Activated CD4-positive, alpha-beta T cell treated with anti-CD3 and anti-CD28 coated beads, Interleukin-2, amount 10 ng/mL, durations not matched to agents 7 days and 5 days (primary cell): Measurements from ENCODE around the gene SMAD3. TPM values are rescaled to one million over a fixed set of nuclear protein-coding genes. Genes with fewer than 3 reads are reported as not detected.
A peak's percentile ranks its signal among the peaks of the same experiment; 100 is the strongest.
"Not testable (repeated sequence)": the region's sequence is repeated elsewhere in the genome, so short reads cannot be mapped to it uniquely, and the experiment has no call there.

Experiments
- CTCF ChIA-PET: fragments of 350-600 bp; sonication (Branson Sonifier 250); formaldehyde crosslinking; loops from one replicate; lab custom pipeline; 2021; ENCODE audit warnings: antibody characterized with exemption; lab: Charles Lee
- POLR2A ChIA-PET: fragments of 350-600 bp; sonication (Branson Sonifier 250); formaldehyde crosslinking; loops from one replicate; lab custom pipeline; 2021; ENCODE audit warnings: antibody characterized with exemption; lab: Charles Lee
- DNase-seq: peaks from one replicate; pipeline ENCODE4 v3.0.0-alpha.2; 2020
- H3K27ac Mint-ChIP-seq: one replicate; pipeline ENCODE4 v1.8.0; 2021; ENCODE audit warnings: mild to moderate bottlenecking, moderate library complexity, mixed read lengths
- H3K27me3 Mint-ChIP-seq: one replicate; pipeline ENCODE4 v1.8.0; 2021; ENCODE audit warnings: mixed read lengths
- H3K36me3 Mint-ChIP-seq: one replicate; pipeline ENCODE4 v1.8.0; 2021; ENCODE audit warnings: low read depth, mixed read lengths
- H3K4me1 Mint-ChIP-seq: one replicate; pipeline ENCODE4 v1.8.0; 2021; ENCODE audit warnings: mixed read lengths
- H3K4me3 Mint-ChIP-seq: one replicate; pipeline ENCODE4 v1.8.0; 2021; ENCODE audit warnings: mild to moderate bottlenecking, moderate library complexity, mixed read lengths
- H3K9me3 Mint-ChIP-seq: one replicate; pipeline ENCODE4 v1.8.0; 2021; ENCODE audit warnings: mixed read lengths
- total RNA-seq, 2 experiments: library from RNA; stranded (reverse); gene quantifications; one replicate each; pipeline ENCODE4 v1.2.3, GENCODE V29; 2021

SMAD3 gene
- total RNA-seq = 10 to 100 TPM; 81.6 to 83.9 TPM

DNA sequence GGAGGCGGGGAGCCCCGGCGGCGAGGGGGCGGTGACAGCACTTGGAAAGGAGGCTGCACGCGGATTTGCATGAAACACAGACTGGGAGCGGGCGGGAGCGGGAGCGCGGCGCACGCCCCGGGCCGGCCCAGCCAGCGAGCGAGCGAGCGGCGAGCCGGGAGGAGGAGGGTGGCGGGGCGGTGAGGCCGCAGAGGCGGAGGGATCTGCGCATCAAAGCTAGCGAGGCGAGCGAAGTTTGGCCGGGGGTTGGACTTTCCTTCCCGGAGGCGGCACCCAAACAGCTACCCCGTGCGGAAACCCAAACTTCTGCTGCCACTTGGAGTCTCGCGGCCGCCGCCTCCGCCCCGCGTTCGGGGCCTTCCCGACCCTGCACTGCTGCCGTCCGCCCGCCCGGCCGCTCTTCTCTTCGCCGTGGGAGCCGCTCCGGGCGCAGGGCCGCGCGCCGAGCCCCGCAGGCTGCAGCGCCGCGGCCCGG lies at the start of gene SMAD3:
Gene SMAD3, plus strand, starts transcription at position 72 of the 475 bp plus-strand sequence. CDS start 553 bp downstream, outside the sequence.
- CTCF ChIA-PET = interaction anchor here (0.6 kb wide), 1 partner anchor 21 kb away, joined by 3 read pairs; no protein-coding TSS in a partner anchor
- Mint-ChIP-seq H3K27ac (peak within 1 kb of the TSS; percentile 81), H3K4me3 (peak within 1 kb of the TSS; percentile 98), H3K4me1 (peaks cover 54% of the 10 kb centered on the region), H3K27me3 (peaks cover 13% of the 10 kb centered on the region), H3K36me3 (peaks cover 34% of the 10 kb centered on the region), H3K9me3 (no peaks in the 10 kb centered on the region)
- peak; percentile 84 for DNase-seq
- POLR2A ChIA-PET = interaction anchor here (0.6 to 0.7 kb wide), 2 partner anchors 52 to 70 kb away, joined by 3 read pairs; no protein-coding TSS in a partner anchor

DNA sequence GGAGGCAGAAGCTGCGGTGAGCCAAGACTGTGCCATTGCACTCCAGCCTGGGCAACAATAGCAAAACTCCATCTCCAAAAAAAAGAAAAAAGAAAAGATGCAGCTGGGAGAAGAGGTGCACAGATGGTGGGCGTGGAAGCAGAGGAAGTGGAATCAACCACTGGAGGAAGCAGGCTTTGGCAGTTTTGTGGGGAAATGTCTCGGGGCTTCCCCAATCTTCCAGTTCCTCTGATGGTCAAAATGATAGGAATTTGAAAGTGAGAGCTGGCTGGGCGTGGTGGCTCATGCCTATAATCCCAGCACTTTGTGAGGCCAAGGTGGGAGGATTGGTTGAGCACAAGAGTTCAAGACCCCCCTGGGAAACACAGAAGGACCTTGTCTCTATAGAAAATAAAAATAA lies 48.1 kb upstream of the SMAD3 start:
- ChIA-PET CTCF (interaction anchor here (0.6 to 0.9 kb wide), 2 partner anchors 14 to 25 kb away, joined by 3 read pairs; no protein-coding TSS in a partner anchor), POLR2A (no interaction called here)
- H3K27me3 Mint-ChIP-seq = no peaks in the 10 kb centered on the region
- H3K4me3 Mint-ChIP-seq = no peak overlapping the region
- H3K36me3 Mint-ChIP-seq = no peaks in the 10 kb centered on the region
- peaks cover 11% of the 10 kb centered on the region for H3K4me1 Mint-ChIP-seq
- DNase-seq = no peak
- H3K9me3 Mint-ChIP-seq = no peaks in the 10 kb centered on the region
- H3K27ac Mint-ChIP-seq = no peak overlapping the region

DNA sequence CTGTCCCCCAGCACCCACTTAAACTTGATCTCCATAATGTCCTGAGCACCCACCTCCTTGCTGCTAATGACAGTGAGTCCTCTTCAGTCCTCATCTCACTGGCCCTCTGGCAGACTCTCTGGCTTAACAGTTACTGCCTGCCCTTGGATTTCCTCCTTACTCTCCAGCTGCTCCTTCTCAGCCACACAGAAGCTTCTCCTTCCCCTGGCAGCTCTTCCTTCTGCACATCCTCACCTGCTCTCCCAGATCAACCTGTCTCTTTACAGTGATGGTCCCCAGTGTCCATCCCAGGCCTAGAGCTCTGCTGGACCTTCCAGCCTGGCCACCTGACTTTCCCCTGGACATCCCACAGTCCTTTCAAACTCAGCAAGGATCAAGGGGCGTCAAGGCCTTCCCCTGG lies 47.4 kb upstream of the SMAD3 start:
- DNase-seq = no peak
- ChIA-PET POLR2A (interaction anchor here (0.6 kb wide), 1 partner anchor 19 kb away, joined by 3 read pairs; no protein-coding TSS in a partner anchor), CTCF (interaction anchor here (0.6 to 1.1 kb wide), 3 partner anchors 14 to 117 kb away, joined by 3 to 9 read pairs (median 3); no protein-coding TSS in a partner anchor)
- Mint-ChIP-seq H3K27me3 (peaks cover 2% of the 10 kb centered on the region), H3K27ac (peak overlapping the region; percentile 31), H3K9me3 (no peaks in the 10 kb centered on the region), H3K4me1 (peaks cover 15% of the 10 kb centered on the region), H3K36me3 (no peaks in the 10 kb centered on the region), H3K4me3 (no peak overlapping the region)

GRCh38 chr15:67018441-67018840 lies 47.0 kb upstream of the SMAD3 start:
- Mint-ChIP-seq H3K27me3 (peaks cover 2% of the 10 kb centered on the region), H3K36me3 (no peaks in the 10 kb centered on the region), H3K9me3 (no peaks in the 10 kb centered on the region), H3K4me3 (no peak overlapping the region), H3K4me1 (peaks cover 15% of the 10 kb centered on the region), H3K27ac (peak overlapping the region; percentile 31)
- DNase-seq = no peak
- ChIA-PET POLR2A (no interaction called here), CTCF (interaction anchor here (0.6 to 1.4 kb wide), 6 partner anchors 10 to 187 kb away, joined by 3 to 9 read pairs (median 3); no protein-coding TSS in a partner anchor)

- Mint-ChIP-seq H3K27ac (no peak overlapping the region), H3K9me3 (no peaks in the 10 kb centered on the region), H3K36me3 (no peaks in the 10 kb centered on the region), H3K4me1 (peaks cover 15% of the 10 kb centered on the region), H3K4me3 (no peak overlapping the region), H3K27me3 (peaks cover 2% of the 10 kb centered on the region)
- no peak for DNase-seq
- CTCF ChIA-PET = interaction anchor here (0.6 to 1.4 kb wide), 4 partner anchors 11 to 79 kb away, joined by 3 to 4 read pairs (median 3); no protein-coding TSS in a partner anchor
- POLR2A ChIA-PET = interaction anchor here (0.5 kb wide), 1 partner anchor 23 kb away, joined by 3 read pairs; no protein-coding TSS in a partner anchor
Measured at GRCh38 chr15:67019069-67019468, 46.3 kb upstream of the SMAD3 start.

DNA sequence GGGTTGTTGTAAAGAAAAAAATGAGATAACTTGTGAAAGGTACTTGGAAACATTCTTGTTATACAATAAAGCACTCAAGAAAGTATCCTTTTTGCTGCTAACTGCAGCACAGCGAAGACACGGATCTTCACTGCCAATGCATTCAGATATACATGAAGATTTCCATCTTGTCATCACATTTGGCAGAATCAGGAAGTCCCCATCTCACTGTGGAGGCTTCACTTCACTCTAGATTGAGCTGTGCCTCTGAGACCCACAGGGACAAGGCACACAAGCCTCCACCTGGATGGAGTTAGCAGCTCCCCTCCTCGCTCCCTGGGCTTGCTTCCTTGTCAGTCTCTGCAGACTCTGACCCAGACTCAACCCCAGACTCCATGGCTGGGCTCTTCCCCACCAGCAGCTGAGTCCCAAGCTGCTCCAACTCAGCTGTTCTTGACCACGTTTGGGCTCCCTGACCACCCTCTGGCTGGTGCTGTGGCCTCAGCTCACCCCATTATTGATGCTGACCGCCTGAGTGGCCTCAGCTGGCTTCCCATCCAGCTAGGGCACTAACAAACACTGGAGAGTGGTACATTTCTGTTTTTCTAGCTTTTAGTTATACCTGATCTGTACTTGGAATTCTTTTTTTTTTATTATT lies 45.4 kb upstream of the SMAD3 start:
- no peak overlapping the region for H3K27ac Mint-ChIP-seq
- no peaks in the 10 kb centered on the region for H3K36me3 Mint-ChIP-seq
- peaks cover 2% of the 10 kb centered on the region for H3K27me3 Mint-ChIP-seq
- ChIA-PET CTCF (interaction anchor here (1.4 kb wide), 1 partner anchor 73 kb away, joined by 4 read pairs; no protein-coding TSS in a partner anchor), POLR2A (interaction anchor here (0.6 kb wide), 1 partner anchor 232 kb away, joined by 3 read pairs; no protein-coding TSS in a partner anchor)
- H3K4me1 Mint-ChIP-seq = peaks cover 22% of the 10 kb centered on the region
- no peak overlapping the region for H3K4me3 Mint-ChIP-seq
- DNase-seq = no peak
- H3K9me3 Mint-ChIP-seq = no peaks in the 10 kb centered on the region

DNA sequence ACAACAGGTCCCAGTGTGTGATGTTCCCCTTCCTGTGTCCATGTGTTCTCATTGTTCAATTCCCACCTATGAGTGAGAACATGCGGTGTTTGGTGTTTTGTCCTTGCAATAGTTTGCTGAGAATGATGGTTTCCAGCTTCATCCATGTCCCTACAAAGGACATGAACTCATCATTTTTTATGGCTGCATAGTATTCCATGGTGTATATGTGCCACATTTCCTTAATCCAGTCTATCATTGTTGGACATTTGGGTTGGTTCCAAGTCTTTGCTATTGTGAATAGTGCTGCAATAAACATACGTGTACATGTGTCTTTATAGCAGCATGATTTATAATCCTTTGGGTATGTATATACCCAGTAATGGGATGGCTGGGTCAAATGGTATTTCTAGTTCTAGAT lies 44.7 kb upstream of the SMAD3 start:
- H3K4me3 Mint-ChIP-seq, H3K36me3 Mint-ChIP-seq, H3K27ac Mint-ChIP-seq, H3K9me3 Mint-ChIP-seq, H3K27me3 Mint-ChIP-seq, POLR2A ChIA-PET, DNase-seq: not testable (repeated sequence)
- CTCF ChIA-PET = interaction anchor here (0.6 kb wide), 1 partner anchor 274 kb away, joined by 3 read pairs; no protein-coding TSS in a partner anchor
- peaks cover 26% of the 10 kb centered on the region for H3K4me1 Mint-ChIP-seq

GRCh38 chr15:67021455-67021854 lies 43.9 kb upstream of the SMAD3 start:
- H3K27ac Mint-ChIP-seq = no peak overlapping the region
- H3K9me3 Mint-ChIP-seq = no peaks in the 10 kb centered on the region
- ChIA-PET CTCF (interaction anchor here (0.6 to 1.5 kb wide), 4 partner anchors 9 to 273 kb away, joined by 3 read pairs; no protein-coding TSS in a partner anchor), POLR2A (no interaction called here)
- H3K4me3 Mint-ChIP-seq = no peak overlapping the region
- peaks cover 26% of the 10 kb centered on the region for H3K4me1 Mint-ChIP-seq
- no peaks in the 10 kb centered on the region for H3K36me3 Mint-ChIP-seq
- DNase-seq = no peak
- H3K27me3 Mint-ChIP-seq = peaks cover 2% of the 10 kb centered on the region

DNA sequence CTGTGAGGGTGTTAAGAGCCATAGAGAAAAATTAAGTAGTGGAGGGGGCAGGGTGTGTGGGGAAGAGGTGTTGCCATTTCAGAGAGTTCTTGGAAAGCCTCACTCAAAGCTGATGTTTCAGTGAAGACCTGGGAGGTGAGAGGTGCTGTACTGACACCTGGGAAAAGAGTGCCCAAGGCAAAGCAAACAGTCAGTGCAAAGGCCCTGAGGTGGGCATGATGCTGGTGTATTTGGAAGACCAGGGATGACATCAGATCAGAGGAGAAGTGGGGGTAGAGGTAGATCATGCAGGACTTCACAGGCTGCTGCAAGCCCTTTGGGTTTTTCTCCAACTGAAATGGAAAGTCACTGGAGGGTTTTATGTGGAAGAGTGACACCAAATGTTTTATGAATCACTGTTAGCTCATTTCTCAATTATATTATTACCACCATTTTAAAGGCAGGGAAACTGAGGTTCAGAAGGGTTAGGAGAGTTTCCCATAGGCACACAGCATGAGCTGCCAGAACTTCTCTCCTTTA lies 42.8 kb upstream of the SMAD3 start:
- Mint-ChIP-seq H3K4me1 (peaks cover 22% of the 10 kb centered on the region), H3K36me3 (no peaks in the 10 kb centered on the region), H3K4me3 (no peak overlapping the region), H3K27me3 (peaks cover 2% of the 10 kb centered on the region), H3K27ac (no peak overlapping the region), H3K9me3 (no peaks in the 10 kb centered on the region)
- POLR2A ChIA-PET = no interaction called here
- DNase-seq = no peak
- CTCF ChIA-PET = interaction anchor here (0.6 to 1.5 kb wide), 2 partner anchors 12 to 36 kb away, joined by 3 to 4 read pairs; no protein-coding TSS in a partner anchor

DNA sequence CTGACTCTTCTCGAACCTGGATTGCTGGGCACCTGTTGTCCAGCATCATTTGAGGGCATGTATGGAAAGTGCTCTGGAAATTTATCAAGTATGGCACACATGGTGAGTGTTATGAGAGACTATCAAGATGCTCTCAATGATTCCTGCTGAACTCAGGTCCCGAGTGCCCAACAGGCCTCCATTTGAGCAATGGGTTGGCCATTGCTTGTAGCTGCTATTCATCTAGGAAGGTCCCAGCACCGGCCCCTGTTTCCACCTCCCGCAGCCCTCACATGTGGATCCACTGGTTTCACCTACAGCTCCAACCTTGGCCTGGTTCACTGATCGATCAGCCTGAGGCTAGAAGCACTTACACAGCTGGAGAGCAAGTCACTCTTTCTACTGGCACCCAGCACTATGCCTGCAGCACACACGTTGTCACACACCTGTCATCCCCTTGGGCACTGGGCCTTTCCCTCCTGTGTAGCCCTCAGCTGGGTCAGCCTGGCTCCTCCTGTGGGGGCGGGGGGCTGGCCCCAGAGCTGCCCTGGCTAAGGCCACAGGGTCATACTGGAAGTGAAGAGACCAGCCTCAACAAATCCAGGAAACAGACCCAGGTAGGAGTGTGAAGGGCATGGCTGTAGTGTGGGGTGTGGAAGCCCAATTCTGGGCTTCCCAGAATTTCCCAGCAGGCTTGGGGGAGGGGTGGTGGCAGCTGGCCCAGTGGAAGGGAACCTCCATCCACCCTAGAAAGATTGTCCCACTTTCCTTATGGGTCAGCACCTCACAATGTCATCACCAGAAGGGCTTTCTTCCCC lies 41.7 kb upstream of the SMAD3 start:
- no peaks in the 10 kb centered on the region for H3K36me3 Mint-ChIP-seq
- H3K27ac Mint-ChIP-seq = no peak overlapping the region
- no peak overlapping the region for H3K4me3 Mint-ChIP-seq
- no peaks in the 10 kb centered on the region for H3K9me3 Mint-ChIP-seq
- peaks cover 2% of the 10 kb centered on the region for H3K27me3 Mint-ChIP-seq
- no peak for DNase-seq
- POLR2A ChIA-PET = no interaction called here
- peaks cover 16% of the 10 kb centered on the region for H3K4me1 Mint-ChIP-seq
- CTCF ChIA-PET = no interaction called here

DNA sequence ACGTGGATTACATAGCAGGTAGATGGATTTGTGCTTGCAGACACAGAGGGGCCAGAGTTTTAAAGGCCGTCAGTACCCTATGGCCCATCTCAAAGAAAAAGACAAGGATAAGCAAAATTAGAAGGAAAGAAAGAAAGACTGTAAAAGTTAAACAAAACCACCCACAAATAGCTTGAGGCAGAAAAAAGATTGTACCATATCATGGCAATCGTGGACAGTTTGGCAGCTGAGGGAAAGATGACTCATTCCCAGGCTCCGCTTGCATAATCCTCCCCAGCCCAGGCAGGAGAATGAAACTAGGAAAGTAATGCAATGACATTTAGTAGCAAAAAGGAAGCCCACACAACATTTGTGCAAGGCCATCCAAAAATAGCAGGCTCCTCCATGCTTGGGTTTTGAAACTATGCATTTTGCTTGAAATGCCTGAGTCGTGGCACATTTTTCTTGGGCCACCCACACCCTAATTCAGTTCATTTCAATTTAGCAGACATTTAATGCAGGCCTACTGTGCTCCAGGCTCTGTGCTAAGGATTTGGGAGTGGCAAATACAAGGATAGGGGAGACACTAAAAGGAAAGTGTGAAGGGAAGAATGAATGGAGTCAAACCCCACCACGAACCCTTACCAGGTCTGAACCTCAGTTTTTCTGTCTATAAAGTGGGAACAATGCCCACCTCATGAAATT lies 40.9 kb upstream of the SMAD3 start:
- POLR2A ChIA-PET = no interaction called here
- H3K27me3 Mint-ChIP-seq = peaks cover 2% of the 10 kb centered on the region
- H3K9me3 Mint-ChIP-seq = no peaks in the 10 kb centered on the region
- CTCF ChIA-PET = interaction anchor here (1.1 kb wide), 1 partner anchor 60 kb away, joined by 3 read pairs; no protein-coding TSS in a partner anchor
- H3K4me1 Mint-ChIP-seq = peaks cover 16% of the 10 kb centered on the region
- no peak for DNase-seq
- H3K27ac Mint-ChIP-seq = no peak overlapping the region
- H3K36me3 Mint-ChIP-seq = no peaks in the 10 kb centered on the region
- no peak overlapping the region for H3K4me3 Mint-ChIP-seq

DNA sequence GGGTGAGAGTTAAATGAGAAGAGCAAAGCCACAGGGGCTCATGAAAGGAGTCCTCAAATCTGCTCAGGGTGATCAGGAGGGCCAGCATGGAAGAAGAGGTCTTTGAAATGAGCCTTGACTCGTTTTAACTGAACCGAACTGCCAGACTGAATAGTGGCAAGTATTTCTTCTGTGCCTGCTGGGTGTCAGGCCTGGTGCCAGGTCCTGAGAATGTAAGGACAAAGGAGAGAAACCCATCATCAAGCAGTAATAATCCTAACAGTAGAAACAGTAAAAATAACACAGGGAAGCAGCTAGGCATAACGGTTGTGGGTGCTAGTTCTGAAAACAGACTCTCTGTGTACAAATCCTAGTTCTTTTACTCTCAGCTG lies 40.4 kb upstream of the SMAD3 start:
- no peak overlapping the region for H3K27ac Mint-ChIP-seq
- no peaks in the 10 kb centered on the region for H3K9me3 Mint-ChIP-seq
- no peaks in the 10 kb centered on the region for H3K36me3 Mint-ChIP-seq
- peaks cover 2% of the 10 kb centered on the region for H3K27me3 Mint-ChIP-seq
- no peak for DNase-seq
- no peak overlapping the region for H3K4me3 Mint-ChIP-seq
- ChIA-PET CTCF (interaction anchor here (0.5 to 1.1 kb wide), 2 partner anchors 59 to 200 kb away, joined by 3 read pairs; no protein-coding TSS in a partner anchor), POLR2A (no interaction called here)
- peaks cover 16% of the 10 kb centered on the region for H3K4me1 Mint-ChIP-seq
